Left ventricle myocardium inferior (tissue), 1 donor: Measurements from ENCODE around the gene SLIT3. TPM values are rescaled to one million over a fixed set of nuclear protein-coding genes. Genes with fewer than 3 reads are reported as not detected.

ENCODE experiments used
- DNase-seq: peaks from one replicate; pipeline ENCODE4 v3.0.0-alpha.2; 2020
- H3K27ac ChIP-seq: fragments of 200-600 bp; replicated peaks from 2 replicates; pipeline ENCODE4 v1.8.0; 2021
- H3K27me3 ChIP-seq: fragments of 200-600 bp; 2 replicates; pipeline ENCODE4 v1.8.0; 2021; ENCODE audit warnings: low read depth
- H3K36me3 ChIP-seq: fragments of 200-600 bp; 2 replicates; pipeline ENCODE4 v1.8.0; 2021
- H3K4me1 ChIP-seq: fragments of 200-600 bp; 2 replicates; pipeline ENCODE4 v1.8.0; 2021
- H3K4me3 ChIP-seq: fragments of 200-600 bp; 2 replicates; pipeline ENCODE4 v1.8.0; 2021; ENCODE audit warnings: mild to moderate bottlenecking, moderate library complexity
- H3K9me3 ChIP-seq: fragments of 200-600 bp; replicated peaks from 2 replicates; pipeline ENCODE4 v1.8.0; 2021
- intact Hi-C: fragments of 100-400 bp; cut with micrococcal nuclease; formaldehyde crosslinking; loops from one replicate; pipeline ENCODE4 v1.11.0; 2022
- total RNA-seq: library from RNA; stranded (reverse); fragmentation: NEBNext Ultra II Directional; extraction: Animal tissue kit (Norgen Biotek cat#: 25700); gene quantifications from one replicate; pipeline ENCODE4 v1.2.1, GENCODE V29; 2021
- TF ChIP-seq, protein P1 (sequence below): fragments of 200-600 bp; IDR thresholded peaks from 2 replicates; pipeline ENCODE4 v1.8.0; 2021; ENCODE audit warnings: antibody characterized with exemption, mild to moderate bottlenecking, borderline replicate concordance
- donor health status: DM: no; HTN: yes; CAD: no; lungs with severe emphysema.

Gene SLIT3
- total RNA-seq, 1 donor from 2014 or later = 22.7 TPM

DNA sequence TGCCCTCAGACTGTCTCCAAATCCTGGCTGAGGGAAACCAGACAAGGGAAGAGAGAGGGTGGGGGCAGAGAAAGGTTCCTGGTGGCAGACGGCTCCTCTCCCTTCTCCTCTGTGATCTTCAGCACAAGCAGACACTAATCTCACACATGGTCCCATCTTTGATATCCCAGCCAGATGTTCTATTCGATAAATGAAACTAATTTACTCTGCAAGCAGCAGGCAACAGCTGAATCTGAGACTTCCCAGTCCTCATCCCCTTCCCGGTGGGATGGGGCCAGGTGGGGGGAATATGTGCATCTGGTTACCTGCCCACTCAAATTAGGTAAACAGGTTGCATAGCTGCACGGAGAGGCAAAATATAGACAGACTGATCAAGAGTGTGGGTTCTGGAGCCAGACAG lies 512.8 kb downstream of the SLIT3 start:
- Histone ChIP-seq H3K27ac (no peak overlapping the region), H3K36me3 (no peaks in the 10 kb centered on the region), H3K9me3 (no peaks in the 10 kb centered on the region), H3K4me3 (no peak overlapping the region), H3K27me3 (no peaks in the 10 kb centered on the region), H3K4me1 (no peaks in the 10 kb centered on the region)
- no peak for DNase-seq
- TF ChIP-seq, protein P1, sequence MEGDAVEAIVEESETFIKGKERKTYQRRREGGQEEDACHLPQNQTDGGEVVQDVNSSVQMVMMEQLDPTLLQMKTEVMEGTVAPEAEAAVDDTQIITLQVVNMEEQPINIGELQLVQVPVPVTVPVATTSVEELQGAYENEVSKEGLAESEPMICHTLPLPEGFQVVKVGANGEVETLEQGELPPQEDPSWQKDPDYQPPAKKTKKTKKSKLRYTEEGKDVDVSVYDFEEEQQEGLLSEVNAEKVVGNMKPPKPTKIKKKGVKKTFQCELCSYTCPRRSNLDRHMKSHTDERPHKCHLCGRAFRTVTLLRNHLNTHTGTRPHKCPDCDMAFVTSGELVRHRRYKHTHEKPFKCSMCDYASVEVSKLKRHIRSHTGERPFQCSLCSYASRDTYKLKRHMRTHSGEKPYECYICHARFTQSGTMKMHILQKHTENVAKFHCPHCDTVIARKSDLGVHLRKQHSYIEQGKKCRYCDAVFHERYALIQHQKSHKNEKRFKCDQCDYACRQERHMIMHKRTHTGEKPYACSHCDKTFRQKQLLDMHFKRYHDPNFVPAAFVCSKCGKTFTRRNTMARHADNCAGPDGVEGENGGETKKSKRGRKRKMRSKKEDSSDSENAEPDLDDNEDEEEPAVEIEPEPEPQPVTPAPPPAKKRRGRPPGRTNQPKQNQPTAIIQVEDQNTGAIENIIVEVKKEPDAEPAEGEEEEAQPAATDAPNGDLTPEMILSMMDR = no peak
- intact Hi-C loops = no loop called here

DNA sequence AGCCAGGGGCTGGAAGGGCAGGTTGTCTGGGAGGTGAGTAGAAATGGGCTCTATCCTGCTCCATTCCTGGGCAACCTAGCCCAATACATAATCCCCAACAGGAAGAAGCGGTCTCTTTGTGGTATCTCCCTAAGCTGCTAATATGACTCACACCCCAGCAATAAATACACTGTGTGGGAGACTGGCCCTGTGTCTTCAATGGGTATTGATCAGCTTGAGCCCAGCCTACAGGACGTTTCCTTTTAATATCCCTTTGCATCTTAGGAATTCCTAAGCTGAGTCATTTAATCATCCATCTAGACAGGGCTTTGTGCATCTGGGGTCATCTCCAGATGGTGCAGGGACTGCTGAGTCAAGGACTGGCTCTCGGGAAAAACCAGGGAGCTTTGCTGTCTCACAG lies 514.8 kb downstream of the SLIT3 start:
- Histone ChIP-seq H3K27me3 (no peaks in the 10 kb centered on the region), H3K36me3 (no peaks in the 10 kb centered on the region), H3K9me3 (no peaks in the 10 kb centered on the region), H3K4me1 (no peaks in the 10 kb centered on the region), H3K4me3 (no peak overlapping the region), H3K27ac (no peak overlapping the region)
- intact Hi-C loops = no loop called here
- DNase-seq = no peak
- TF ChIP-seq, protein P1 = no peak

DNA sequence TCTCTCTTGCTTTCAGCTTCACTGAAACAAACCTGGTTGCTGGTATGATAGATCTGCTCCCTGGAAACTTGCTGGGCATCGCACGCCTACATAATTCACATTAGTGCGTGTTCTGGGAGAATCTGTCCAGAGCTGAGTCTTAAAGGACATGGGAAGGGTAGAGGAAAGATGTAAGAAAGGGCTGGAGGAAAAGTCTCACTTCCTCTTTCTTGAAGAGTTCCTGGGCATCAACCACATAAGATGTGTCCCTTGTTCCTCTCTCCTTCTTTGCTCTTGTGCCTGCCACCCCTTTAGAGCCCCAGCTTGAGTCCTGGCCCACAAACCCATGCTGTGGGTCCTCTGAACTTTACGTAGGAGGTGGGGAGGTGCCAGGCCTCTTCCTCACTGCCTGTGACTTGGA lies 516.5 kb downstream of the SLIT3 start:
- DNase-seq = no peak
- no peaks in the 10 kb centered on the region for H3K9me3 ChIP-seq
- no peak overlapping the region for H3K4me3 ChIP-seq
- no peaks in the 10 kb centered on the region for H3K36me3 ChIP-seq
- H3K4me1 ChIP-seq = peaks cover 3% of the 10 kb centered on the region
- TF ChIP-seq, protein P1 = no peak
- intact Hi-C loops = no loop called here
- no peaks in the 10 kb centered on the region for H3K27me3 ChIP-seq
- H3K27ac ChIP-seq = no peak overlapping the region

DNA sequence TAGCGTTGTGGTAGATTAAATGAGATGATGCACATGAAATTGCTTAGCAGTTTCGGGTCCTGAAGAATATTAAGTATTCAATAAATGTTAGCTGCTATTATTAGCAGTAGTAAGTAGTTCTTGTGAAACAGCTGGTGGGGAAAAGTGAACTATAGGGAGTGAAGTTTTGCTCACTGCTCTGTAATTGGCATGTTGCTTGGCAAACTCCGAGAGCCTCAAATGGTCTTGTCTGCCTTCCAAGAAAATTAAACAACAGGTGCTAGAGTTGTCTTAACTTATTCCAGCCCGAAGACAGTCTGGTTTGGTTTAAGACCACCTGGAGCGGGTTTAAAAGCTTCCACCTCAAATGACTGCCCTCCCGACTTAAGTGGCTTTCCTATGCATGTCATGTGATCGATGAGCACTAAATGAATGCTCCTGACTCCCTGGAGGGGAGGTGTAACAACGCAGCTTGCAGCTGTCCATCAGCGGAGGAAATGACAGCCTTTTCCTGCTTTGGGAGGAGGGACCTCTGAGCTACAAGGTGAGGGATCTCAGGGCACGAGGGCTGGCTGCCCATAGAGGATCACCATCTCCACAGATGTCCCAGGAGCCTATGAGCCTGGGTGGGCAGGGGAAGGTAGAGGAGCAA lies 518.9 kb downstream of the SLIT3 start:
- no peak for DNase-seq
- H3K4me3 ChIP-seq = no peak overlapping the region
- H3K4me1 ChIP-seq = peaks cover 7% of the 10 kb centered on the region
- intact Hi-C loops = no loop called here
- H3K36me3 ChIP-seq = no peaks in the 10 kb centered on the region
- H3K9me3 ChIP-seq = no peaks in the 10 kb centered on the region
- TF ChIP-seq, protein P1 = no peak
- no peak overlapping the region for H3K27ac ChIP-seq
- H3K27me3 ChIP-seq = peaks cover 5% of the 10 kb centered on the region

DNA sequence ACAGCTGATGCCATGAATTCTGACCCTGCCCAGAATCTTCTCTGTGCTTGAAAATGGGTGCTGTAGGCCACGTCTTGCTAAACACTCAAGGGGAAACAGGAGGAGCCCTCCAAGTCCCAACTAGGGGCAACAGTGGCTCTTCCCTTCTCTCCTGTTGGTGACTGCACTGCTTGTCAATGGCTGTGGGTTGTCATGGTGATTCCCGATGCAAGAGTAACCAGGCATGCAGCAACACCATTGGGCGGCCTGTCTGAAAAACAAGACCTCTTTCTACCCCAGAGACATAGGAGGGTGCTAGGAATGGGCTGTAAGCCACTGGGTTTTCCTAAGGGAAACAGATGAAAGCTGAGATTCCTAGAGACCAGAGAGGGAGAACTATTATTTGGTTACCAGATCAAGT lies 520.1 kb downstream of the SLIT3 start:
- TF ChIP-seq, protein P1 = no peak
- peaks cover 7% of the 10 kb centered on the region for H3K4me1 ChIP-seq
- no peak overlapping the region for H3K4me3 ChIP-seq
- peaks cover 5% of the 10 kb centered on the region for H3K27me3 ChIP-seq
- DNase-seq = no peak
- H3K36me3 ChIP-seq = no peaks in the 10 kb centered on the region
- H3K9me3 ChIP-seq = no peaks in the 10 kb centered on the region
- intact Hi-C loops = no loop called here
- no peak overlapping the region for H3K27ac ChIP-seq

DNA sequence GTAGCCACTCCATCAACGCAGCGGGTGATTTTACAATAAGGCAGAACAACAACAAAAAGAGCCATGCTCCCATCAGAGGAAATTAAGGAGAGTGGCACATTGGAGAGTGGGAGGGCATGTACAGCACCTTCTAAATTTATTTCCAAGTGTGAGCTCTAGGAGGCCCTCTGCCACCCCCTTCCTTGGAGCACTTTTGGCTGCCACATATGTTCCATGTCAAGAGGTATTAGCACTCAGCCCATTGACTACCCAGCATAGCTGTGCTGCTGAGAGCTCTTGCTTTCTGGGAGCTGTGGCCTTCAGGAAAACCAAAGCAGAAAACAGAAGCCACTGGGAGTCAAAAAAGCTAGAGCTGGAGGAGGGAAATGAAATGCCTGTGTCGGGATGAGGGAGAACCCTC lies 521.6 kb downstream of the SLIT3 start:
- Histone ChIP-seq H3K9me3 (no peaks in the 10 kb centered on the region), H3K36me3 (no peaks in the 10 kb centered on the region), H3K4me3 (no peak overlapping the region), H3K4me1 (peaks cover 7% of the 10 kb centered on the region), H3K27ac (no peak overlapping the region), H3K27me3 (peaks cover 5% of the 10 kb centered on the region)
- intact Hi-C loops = no loop called here
- no peak for DNase-seq
- TF ChIP-seq, protein P1 = no peak
